CD14-positive monocyte (primary cell): ENCODE data around the gene FANCC. TPM values are rescaled to one million over a fixed set of nuclear protein-coding genes. Genes with fewer than 3 reads are reported as not detected.

Source experiments
- DNase-seq, 3 donors: peaks; one replicate each; pipeline ENCODE4 v3.0.0-alpha.2; 2011 to 2022
- H2AFZ ChIP-seq: 2 replicates; pipeline ENCODE4 v1.6.0; 2012; ENCODE audit warnings: mild to moderate bottlenecking, low read depth, low read length, inconsistent platforms; ENCODE audit not compliant: insufficient read depth, poor library complexity, severe bottlenecking
- H3K27ac ChIP-seq, 2 donors: 1 replicate in 1 of 2; 2 replicates in 1 of 2; pipeline ENCODE4 v1.5.1; 2012 to 2013; ENCODE audit warnings: low read length in 2 of 2, control low read depth in 1 of 2, inconsistent platforms in 1 of 2, low read depth in 1 of 2, mild to moderate bottlenecking in 1 of 2
- H3K27me3 ChIP-seq, 2 donors: one replicate each; pipeline versions ENCODE4 v1.6.0 to v1.6.1; 2011 to 2013; ENCODE audit warnings: low read length in 2 of 2; ENCODE audit not compliant: control insufficient read depth in 2 of 2, insufficient read depth in 2 of 2
- H3K36me3 ChIP-seq, 2 donors: replicated peaks in 1 of 2; 1 replicate in 1 of 2; 2 replicates in 1 of 2; pipeline versions ENCODE4 v1.5.1 to v1.6.1; 2012 to 2013; ENCODE audit warnings: low read length in 2 of 2, control low read depth in 1 of 2, inconsistent platforms in 1 of 2, mild to moderate bottlenecking in 1 of 2; ENCODE audit not compliant: insufficient read depth in 2 of 2, control insufficient read depth in 1 of 2
- H3K4me1 ChIP-seq, 2 donors: 1 replicate in 1 of 2; 2 replicates in 1 of 2; pipeline versions ENCODE4 v1.5.1 to v1.6.1; 2012 to 2013; ENCODE audit warnings: low read length in 2 of 2, control low read depth in 1 of 2, inconsistent platforms in 1 of 2, mild to moderate bottlenecking in 1 of 2, moderate library complexity in 1 of 2; ENCODE audit not compliant: insufficient read depth in 2 of 2, control insufficient read depth in 1 of 2
- H3K4me2 ChIP-seq: replicated peaks from 2 replicates; pipeline ENCODE3; 2012; ENCODE audit warnings: low read length, moderate library complexity, mild to moderate bottlenecking; ENCODE audit not compliant: poor library complexity, severe bottlenecking; ENCODE audit errors: extremely low read depth
- H3K4me3 ChIP-seq, 3 experiments: fragments of 200-600 bp in 1 of 3; sonication (generic) in 1 of 3; replicated peaks in 1 of 3; 1 replicate in 2 of 3; 2 replicates in 1 of 3; pipeline ENCODE4 v1.5.1; 2011 to 2013; ENCODE audit warnings: low read length in 3 of 3, mild to moderate bottlenecking in 3 of 3, control low read depth in 2 of 3, low read depth in 2 of 3, inconsistent platforms in 1 of 3, moderate library complexity in 1 of 3
- H3K79me2 ChIP-seq: 2 replicates; pipeline ENCODE4 v1.6.0; 2012; ENCODE audit warnings: mild to moderate bottlenecking, control low read depth, inconsistent platforms, low read length, moderate library complexity; ENCODE audit not compliant: insufficient read depth
- H3K9ac ChIP-seq: 2 replicates; pipeline ENCODE4 v1.6.0; 2017; ENCODE audit warnings: low read length, mild to moderate bottlenecking; ENCODE audit not compliant: insufficient read depth, poor library complexity, severe bottlenecking
- H3K9me3 ChIP-seq, 2 donors: replicated peaks in 1 of 2; 1 replicate in 1 of 2; 2 replicates in 1 of 2; pipeline versions ENCODE4 v1.5.1 to v1.6.1; 2012 to 2013; ENCODE audit warnings: low read length in 2 of 2, control low read depth in 1 of 2; ENCODE audit not compliant: control insufficient read depth in 1 of 2, insufficient read depth in 1 of 2
- H4K20me1 ChIP-seq: 2 replicates; pipeline ENCODE4 v1.6.0; 2012; ENCODE audit warnings: mild to moderate bottlenecking, low read length, control low read depth, moderate library complexity; ENCODE audit not compliant: insufficient read depth
- H3K27ac Mint-ChIP-seq, 7 donors: one replicate each; pipeline ENCODE4 v1.8.0; 2020; ENCODE audit warnings: mild to moderate bottlenecking in 7 of 7, mixed read lengths in 7 of 7, moderate library complexity in 6 of 7, inconsistent platforms in 2 of 7
- H3K27me3 Mint-ChIP-seq, 3 donors: one replicate each; pipeline ENCODE4 v1.8.0; 2021 to 2022; ENCODE audit warnings: low read depth in 3 of 3, mild to moderate bottlenecking in 3 of 3, mixed read lengths in 3 of 3, moderate library complexity in 3 of 3, inconsistent platforms in 1 of 3
- H3K36me3 Mint-ChIP-seq, 2 donors: one replicate each; pipeline ENCODE4 v1.8.0; 2020; ENCODE audit warnings: mixed read lengths in 2 of 2, inconsistent platforms in 1 of 2, mild to moderate bottlenecking in 1 of 2
- H3K4me1 Mint-ChIP-seq: one replicate; pipeline ENCODE4 v1.8.0; 2020; ENCODE audit warnings: mild to moderate bottlenecking, mixed read lengths
- H3K4me3 Mint-ChIP-seq, 2 donors: one replicate each; pipeline ENCODE4 v1.8.0; 2020; ENCODE audit warnings: mild to moderate bottlenecking in 2 of 2, mixed read lengths in 2 of 2, moderate library complexity in 1 of 2
- H3K9me3 Mint-ChIP-seq, 7 donors: one replicate each; pipeline ENCODE4 v1.8.0; 2020 to 2022; ENCODE audit warnings: mixed read lengths in 7 of 7, mild to moderate bottlenecking in 6 of 7, moderate library complexity in 6 of 7, inconsistent platforms in 2 of 7
- WGBS: methylation state at CpG from one replicate; pipeline ENCODE4 v1.1.5; 2013; ENCODE audit warnings: missing lambda C conversion rate; ENCODE audit not compliant: insufficient coverage; 5-methylcytosine and 5-hydroxymethylcytosine counted together
- intact Hi-C, 2 donors: fragments of 100-400 bp; cut with micrococcal nuclease; formaldehyde crosslinking; loops; one replicate each; pipeline versions ENCODE4 v1.15.0 to v1.15.1; 2023
- polyA plus RNA-seq, 3 donors: library from polyadenylated mRNA; depleted of rRNA in 1 of 3; unstranded in 2 of 3; stranded (reverse) in 1 of 3; fragments of 300-500 nt in 2 of 3; fragments of >200 nt in 1 of 3; fragmentation: Illumina TruSeq in 2 of 3; gene quantifications; 1 replicate in 2 of 3; 2 replicates in 1 of 3; pipeline ENCODE4 v1.2.3, GENCODE V29; 2012 to 2021
- TF ChIP-seq, protein P1 (sequence below): fragments of 200-600 bp; IDR thresholded peaks from one replicate; pipeline ENCODE4 v1.8.0; 2022; ENCODE audit warnings: antibody characterized with exemption, mild to moderate bottlenecking

Gene FANCC
- polyA plus RNA-seq, 3 donors = 1.2 to 2.2 (median 1.5) TPM

DNA sequence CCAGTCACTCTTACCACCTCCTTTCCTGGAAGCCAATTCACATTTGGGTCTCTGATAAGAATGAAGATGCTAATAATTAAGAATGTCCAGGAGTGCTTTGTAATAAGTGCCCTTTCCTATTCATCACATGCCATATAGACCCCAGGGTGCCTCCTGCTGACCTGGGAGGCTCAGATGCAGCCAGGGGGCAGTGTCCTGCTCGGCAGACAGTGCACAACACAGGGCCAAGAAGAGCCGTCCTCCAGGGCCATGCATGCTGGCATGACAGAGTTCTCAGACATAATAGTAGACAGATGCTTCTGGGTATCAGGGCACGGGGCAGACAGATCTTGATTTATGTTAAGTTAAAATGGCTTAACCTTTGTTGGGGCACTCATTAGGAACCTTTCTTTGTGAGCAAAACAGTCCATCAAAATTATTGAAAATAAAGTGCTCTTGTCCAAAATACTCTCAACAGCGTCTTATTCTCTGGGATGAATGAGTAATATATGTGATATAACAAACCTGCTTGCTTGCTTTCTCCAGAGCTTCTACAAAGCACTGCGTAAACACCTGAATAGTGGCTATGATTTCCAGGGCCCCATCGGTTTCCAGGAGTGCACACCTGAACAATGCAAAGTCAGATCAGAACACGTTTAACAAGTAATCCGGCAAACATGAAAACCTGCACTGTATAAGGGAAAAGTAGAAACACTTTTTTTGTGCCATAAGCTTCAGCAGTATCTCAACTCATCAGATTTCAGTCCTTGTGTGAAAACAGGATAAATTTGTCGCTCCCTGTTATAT lies 192.7 kb downstream of the FANCC start:
- no peaks in the 10 kb centered on the region for H4K20me1 ChIP-seq
- no peaks in the 10 kb centered on the region for H3K9me3 ChIP-seq
- H3K4me1 Mint-ChIP-seq = peaks cover 3% of the 10 kb centered on the region
- no peaks in the 10 kb centered on the region for H3K9me3 Mint-ChIP-seq
- H3K27me3 Mint-ChIP-seq = peaks cover 0 to 1% (median 1%) of the 10 kb centered on the region in 3 donors
- H3K79me2 ChIP-seq = no peaks in the 10 kb centered on the region
- no peak overlapping the region for H3K4me3 Mint-ChIP-seq
- intact Hi-C loops = loop anchor here in 1 of 2 donors (5.0 kb wide), 1 partner anchor 442 kb away; no protein-coding TSS in a partner anchor
- H3K36me3 ChIP-seq = no peaks in the 10 kb centered on the region
- H3K4me3 ChIP-seq = no peak overlapping the region
- H3K4me1 ChIP-seq = peaks cover 4% of the 10 kb centered on the region in 2 donors
- H3K27ac Mint-ChIP-seq = no peak overlapping the region
- no peak for DNase-seq
- H3K36me3 Mint-ChIP-seq = peaks cover 1 to 12% of the 10 kb centered on the region in 2 donors
- H3K27me3 ChIP-seq = no peaks in the 10 kb centered on the region
- WGBS = 83% methylated on average over 2 of the region's 9 CpGs
- H2AFZ ChIP-seq = no peak overlapping the region
- no peak overlapping the region for H3K4me2 ChIP-seq
- TF ChIP-seq, protein P1, sequence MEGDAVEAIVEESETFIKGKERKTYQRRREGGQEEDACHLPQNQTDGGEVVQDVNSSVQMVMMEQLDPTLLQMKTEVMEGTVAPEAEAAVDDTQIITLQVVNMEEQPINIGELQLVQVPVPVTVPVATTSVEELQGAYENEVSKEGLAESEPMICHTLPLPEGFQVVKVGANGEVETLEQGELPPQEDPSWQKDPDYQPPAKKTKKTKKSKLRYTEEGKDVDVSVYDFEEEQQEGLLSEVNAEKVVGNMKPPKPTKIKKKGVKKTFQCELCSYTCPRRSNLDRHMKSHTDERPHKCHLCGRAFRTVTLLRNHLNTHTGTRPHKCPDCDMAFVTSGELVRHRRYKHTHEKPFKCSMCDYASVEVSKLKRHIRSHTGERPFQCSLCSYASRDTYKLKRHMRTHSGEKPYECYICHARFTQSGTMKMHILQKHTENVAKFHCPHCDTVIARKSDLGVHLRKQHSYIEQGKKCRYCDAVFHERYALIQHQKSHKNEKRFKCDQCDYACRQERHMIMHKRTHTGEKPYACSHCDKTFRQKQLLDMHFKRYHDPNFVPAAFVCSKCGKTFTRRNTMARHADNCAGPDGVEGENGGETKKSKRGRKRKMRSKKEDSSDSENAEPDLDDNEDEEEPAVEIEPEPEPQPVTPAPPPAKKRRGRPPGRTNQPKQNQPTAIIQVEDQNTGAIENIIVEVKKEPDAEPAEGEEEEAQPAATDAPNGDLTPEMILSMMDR = no peak
- no peak overlapping the region for H3K27ac ChIP-seq
- no peak overlapping the region for H3K9ac ChIP-seq

- no peak for DNase-seq
- Mint-ChIP-seq H3K27ac (no peak overlapping the region), H3K4me1 (no peaks in the 10 kb centered on the region), H3K36me3 (peaks cover 2 to 15% of the 10 kb centered on the region in 2 donors), H3K4me3 (no peak overlapping the region), H3K9me3 (no peaks in the 10 kb centered on the region), H3K27me3 (peaks cover 0 to 3% (median 0%) of the 10 kb centered on the region in 3 donors)
- Histone ChIP-seq H3K4me2 (no peak overlapping the region), H3K4me1 (no peaks in the 10 kb centered on the region), H3K79me2 (no peaks in the 10 kb centered on the region), H3K4me3 (no peak overlapping the region), H4K20me1 (no peaks in the 10 kb centered on the region), H3K9ac (no peak overlapping the region), H3K36me3 (no peaks in the 10 kb centered on the region), H3K9me3 (no peaks in the 10 kb centered on the region), H3K27ac (no peak overlapping the region), H3K27me3 (no peaks in the 10 kb centered on the region), H2AFZ (no peak overlapping the region)
- TF ChIP-seq, protein P1 = no peak
- intact Hi-C loops = no loop called here
These were observed 196.6 kb downstream of the FANCC start for GRCh38 chr9:95120781-95121370.
